NCI-H748 treated with DMSO at 0.1 percent for 48 hours (cell line): ENCODE measurements around the gene NHS.

Experiments used
- DNase-seq: peaks from one replicate; lab custom pipeline; 2025; lab: John Stamatoyannopoulos, UW

Gene NHS

DNA sequence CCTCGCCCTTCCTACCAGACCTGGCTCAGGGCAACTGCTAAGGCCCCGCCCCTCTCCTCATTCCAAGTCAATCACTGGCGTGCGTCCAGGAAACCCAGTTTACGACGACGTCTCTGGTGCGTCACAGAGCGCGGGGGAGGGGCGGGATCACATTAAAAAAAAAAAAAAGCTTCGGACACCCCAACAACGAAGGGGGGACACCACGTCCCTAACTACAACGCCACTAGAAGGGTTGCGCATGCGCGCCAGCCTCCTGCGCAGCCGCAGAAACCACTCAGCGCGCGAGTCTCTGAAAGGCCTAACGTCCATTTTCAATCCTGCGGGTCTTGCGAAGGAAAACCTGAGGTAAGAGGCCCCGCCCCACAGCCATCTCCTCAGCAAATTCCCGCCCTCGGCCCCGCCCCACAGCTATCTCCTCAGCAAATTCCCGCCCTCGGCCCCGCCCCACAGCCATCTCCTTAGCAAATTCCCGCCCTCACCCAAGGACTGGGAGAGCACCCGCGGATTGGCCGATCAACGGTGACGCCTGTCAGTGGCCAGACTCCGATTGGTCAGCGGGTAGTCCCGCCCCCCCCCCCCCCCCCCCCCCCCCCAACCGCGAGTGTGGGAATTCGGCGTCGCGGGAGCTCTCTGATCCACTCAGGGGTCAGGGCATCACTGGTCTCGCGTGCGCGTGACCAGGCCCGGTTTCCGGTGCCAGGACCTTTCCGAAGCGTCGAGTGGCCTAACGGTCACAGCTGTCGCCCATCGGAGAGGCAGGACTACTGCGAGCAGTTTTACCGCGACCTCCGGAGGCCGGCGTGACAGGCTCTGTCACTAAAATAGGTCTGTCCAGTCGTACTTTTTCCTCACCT lies 362.1 kb downstream of the NHS start, which contains the start of gene SCML1:
Gene SCML1 (plus strand): TSS at position 638 of the 854 bp plus-strand sequence. CDS start 6,694 bp downstream, outside the sequence.
- DNase-seq = peak; percentile 94

DNA sequence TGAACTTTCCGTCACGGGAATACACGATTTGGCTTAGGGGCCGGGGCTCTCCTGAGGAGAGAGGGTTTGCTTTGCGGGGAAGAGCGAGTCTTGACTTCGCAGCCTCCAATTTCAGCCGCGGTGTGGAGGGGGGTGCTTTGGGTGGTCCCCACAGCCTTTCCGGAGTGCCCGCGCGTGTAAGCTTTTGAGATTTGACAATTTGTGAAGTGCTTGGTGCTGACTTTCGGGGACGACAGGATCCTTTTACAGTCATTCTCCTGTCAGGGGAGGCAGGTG lies 362.6 kb downstream of the NHS start:
- peak; percentile 21 for DNase-seq

DNA sequence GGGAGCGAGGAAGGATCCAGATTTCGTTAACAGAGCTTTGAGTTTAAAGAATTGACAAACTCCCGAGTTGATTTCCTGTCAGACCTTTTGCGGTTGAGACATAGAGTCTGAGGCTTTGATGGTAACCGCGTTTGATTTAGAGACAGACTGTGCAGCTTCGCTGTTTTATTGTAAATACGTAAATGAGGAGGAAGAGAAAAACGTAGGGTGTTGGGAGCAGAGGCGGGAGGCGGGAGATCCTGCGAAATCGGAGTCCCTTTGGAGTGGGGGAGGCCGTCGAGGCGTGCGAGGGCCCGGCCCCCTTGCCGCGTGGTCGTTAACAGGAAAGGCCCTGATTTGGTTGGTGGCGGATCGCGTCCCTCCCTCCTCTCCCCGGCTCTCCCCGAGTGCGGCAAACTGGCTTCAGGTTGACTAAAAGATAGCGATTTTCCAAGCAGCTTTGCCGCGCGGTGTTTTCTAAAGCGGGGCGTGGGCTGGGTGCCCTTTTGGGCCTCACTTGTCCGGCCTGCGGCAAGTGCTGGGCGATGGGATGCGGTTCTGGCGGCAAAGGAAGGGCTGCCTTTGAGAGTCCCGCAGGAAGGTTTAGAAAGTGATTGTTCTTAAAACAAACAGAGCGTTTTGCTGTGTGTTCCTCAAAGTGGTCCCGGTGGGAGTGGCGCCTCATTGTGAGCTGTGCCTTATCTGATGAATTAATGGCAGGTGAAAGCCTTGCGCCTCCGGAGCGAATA lies 363.1 kb downstream of the NHS start:
- peak; percentile 51 for DNase-seq

DNA sequence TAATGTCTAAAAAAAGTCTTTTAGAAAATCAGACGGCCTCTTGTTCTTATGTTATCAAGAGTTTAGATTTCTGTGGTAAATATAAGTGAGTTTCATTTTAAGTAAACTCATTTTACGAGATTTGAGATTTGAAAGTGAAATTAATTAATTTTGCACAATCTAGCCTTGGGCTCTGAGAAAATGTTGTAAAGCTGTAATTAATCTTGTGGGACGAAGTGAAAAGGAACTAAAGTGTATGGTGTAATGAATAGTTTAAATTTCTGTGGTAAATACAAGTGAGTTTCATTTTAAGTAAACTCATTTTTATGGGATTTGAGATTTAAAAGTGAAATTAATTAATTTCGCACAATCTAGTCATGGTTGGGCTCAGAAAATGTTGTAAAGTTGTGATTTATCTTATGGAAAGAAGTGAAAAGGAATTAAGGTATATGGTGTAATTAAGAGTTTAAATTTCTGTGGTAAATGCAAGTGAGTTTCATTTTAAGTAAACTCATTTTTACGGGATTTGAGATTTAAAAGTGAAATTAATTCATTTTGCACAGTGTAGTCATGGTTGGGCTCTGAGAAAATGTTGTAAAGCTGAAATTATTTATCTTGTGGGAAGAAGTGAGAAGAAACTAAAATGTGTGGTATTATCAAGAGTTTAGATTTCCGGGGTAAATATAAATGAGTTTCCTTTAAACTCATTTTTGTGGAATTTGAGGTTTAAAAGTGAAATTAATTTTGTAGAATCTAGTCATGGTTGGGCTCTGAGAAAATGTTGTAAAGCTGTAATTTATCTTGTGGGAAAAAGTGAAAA lies 363.9 kb downstream of the NHS start:
- DNase-seq = no peak

DNA sequence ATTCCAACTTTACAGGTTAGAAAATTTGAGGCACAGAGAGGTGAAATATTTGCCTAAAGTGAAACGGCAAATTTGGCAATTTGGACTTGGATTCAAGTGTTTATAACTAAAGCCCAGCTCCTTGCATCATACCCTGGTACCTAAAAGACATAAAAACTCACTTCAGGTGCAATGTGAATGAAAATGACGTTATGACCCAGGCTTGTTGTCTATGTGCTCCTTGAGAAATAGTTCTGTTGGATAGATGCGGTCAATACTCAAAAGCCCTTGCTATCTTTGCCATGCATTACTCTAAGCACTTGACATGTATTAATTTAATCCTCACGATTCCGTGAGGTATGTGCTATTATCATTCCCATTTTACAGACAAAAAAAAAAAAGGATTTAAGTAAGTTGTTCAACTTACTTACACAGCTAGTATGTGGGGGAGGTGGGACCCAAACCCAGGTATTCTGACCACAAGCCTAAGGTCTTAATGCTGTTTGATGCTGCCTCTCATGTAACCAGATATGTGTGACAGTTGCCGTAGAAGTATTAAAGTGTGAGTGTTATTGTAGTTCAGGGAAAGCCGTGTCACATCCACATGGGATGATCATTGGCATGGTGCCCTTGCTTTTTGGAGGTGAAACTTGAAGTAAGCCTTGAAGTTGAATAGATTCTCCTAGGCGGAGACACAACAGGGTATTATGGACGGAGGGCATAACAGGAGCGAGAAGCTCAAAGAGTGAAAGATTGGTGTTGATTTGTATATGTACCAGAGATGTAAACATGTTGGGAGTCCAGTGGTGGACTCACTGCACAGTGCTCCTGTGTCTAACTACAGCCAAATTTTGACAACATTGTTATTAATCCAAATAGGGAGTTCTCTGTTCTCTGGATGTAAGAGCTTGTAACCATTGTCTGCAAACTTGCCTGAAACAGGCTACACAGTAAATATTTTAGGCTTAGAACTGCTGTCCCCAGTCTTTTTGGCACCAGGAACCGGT lies 365.4 kb downstream of the NHS start:
- DNase-seq = no peak

DNA sequence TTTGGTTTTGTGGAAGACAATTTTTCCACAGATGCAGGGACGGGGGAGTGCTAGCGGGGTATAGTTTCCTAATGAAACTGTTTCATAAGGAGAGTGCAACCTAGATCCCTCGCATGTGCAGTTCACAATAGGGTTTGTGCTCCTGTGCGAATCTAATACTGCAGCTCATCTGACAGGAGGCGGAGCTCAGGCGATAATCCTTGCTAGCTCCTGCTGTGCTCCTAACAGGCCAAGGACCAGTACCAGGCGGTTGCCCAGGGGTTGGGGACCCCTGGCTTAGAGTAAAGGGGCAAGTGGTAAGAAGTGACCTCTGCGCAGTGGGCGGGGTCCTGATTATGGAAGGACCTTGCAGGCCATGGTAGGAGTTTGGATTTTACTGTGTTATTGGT lies 366.1 kb downstream of the NHS start:
- DNase-seq = no peak

DNA sequence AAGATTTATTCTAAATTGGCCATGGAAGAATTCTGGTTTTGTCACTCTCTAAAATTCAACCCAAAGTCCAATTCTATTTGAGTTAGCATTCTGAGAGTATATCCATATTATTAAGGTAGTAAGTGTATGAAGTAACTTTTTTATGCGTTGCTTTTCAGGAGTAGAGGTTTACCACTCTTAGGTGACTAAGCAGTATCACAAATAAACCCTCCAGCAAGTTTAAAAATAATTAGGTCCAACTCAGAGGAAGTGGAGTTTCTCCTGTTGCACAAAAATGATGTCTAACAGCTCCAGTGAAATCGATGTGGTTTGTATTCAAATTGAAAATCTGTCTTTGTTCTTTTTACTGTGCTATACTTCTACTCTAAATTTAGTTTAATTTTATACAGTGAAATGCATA lies 368.9 kb downstream of the NHS start:
- no peak for DNase-seq

DNA sequence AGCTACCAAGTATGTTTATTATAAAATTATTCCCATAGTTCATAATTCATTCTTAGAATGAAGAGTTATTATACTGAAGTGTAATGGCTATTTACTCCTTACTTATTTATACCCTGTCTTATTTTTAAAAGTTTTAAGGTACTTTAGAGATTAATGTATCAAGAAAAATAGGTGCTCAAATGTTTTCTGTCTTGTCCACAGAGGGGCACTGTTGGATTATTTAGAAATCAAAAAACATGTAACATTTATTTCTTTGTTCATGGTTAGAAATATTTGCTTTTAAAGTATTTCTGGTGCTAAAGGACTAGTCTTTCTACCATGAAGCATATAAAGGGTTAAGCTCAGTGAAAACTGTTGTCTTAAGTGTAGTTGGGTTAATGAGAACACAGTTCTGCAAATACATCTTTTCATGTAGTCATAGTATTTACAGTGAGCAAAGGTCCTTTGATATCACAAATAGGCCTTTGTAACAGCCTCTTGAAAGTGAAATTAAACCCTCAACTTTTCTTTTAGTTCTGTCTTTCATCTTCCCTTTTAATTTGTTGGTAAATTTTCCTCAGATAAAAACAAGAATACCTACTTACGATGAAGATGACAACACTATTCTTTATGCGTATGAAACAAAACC lies 370.0 kb downstream of the NHS start:
- peak; percentile 5 for DNase-seq

DNA sequence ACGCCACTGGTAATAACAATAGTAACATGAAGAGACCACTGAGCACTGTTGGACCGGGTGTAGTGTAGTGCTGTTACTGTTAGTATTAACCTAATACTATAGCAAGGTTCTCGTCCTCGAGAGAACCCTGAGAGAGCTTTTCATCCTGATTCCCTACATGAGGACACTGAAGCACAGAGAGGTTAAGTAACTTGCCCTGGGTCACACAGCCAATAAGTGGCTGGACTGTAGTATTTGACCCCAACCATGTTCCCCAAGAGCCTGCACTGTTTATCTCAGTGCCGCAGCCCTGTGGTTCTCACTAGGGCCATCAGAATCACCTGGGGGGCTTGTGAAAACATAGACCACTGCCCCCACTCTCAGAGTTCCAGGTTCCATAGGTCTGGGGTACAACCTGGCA lies 372.7 kb downstream of the NHS start:
- no peak for DNase-seq

DNA sequence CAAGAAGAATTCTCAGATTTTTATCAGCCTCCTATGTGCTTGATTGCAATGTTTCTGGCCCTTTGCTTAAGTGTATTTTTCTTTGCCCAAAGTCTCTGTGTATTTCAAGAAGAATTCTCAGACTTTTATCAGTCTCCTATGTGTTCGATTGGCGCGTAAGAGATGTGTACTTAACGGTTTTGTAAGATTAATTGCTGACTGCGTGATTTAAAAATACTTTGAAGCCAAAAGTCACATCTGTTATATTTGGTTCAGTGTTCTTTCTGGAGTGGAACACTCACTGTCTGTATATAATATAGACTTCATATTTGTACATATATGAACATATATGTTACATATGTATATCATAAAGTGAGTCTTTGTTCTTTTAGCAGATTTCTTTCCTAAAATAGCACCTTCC lies 373.7 kb downstream of the NHS start:
- no peak for DNase-seq

DNA sequence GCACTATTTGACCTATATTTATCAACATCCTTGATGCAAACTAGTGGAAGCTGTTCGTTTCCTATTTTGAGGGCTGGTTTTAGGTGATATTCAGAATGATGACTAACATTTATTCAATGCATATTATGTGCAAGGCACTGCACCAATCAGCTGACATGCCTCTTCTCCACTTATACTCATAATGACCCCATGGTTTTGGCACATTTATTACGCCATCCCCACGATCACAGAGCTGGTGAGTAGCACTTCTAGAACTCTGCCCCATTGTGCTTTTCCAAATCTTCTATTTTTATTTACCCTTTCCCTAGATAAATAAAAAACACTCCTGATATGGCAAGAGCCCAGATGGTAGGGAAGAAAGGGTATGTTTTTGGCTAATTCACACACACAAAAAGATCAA lies 375.4 kb downstream of the NHS start:
- no peak for DNase-seq

DNA sequence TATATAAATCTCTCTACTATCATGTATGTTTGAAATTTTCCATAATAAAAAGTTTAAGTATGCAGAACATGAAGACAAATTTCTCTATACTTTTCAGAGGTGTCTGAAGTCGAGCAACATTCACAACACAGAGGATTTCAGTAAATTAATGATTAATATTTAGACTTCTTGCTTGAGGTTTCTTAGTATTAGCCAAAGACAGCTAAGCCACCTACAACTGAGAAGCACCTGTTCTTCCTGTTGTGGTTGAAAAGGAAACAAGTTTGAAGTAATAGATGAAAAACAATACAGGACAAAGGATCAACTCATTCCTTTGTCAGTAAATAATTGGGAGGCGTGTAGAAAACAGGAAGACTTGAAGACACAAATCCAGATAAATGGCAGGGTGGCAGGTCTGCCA lies 383.4 kb downstream of the NHS start:
- no peak for DNase-seq

DNA sequence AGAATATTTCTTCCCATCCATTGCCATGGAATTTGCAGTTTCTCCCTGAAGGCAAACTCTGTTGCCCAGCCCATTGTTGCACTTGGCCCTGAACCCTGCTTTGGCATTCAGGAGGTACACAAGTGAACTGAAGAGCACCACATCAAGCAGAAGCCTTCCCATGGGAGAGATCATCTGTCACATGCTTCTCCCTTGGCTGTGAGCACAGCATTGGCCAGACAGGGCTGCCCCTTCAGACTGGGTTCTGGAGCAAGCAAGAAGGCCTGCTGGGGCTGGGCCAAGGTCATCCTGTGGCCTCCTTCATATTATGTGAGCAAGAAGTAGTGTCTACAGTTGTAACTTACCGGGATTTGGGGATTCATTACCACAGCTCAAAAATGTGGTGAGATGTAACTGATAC lies 385.0 kb downstream of the NHS start:
- no peak for DNase-seq

DNA sequence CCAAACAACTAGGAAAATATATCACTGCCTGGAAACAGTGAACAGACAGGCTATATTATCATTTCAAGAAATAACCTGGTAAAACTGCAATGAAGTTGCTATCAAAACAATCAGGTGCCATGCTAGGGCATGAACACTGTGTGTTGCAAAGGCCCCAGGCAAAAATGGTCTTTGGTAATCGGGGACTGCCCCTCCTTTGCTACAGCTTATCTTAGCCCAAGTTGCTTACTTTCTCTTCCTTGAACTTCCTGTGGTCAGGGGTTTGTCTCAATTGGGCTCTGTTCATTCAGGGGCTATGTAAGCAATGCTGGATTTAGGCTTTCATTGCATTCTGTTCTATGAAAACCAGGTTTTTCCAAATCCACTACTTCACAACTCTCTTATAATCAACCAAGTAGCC lies 392.7 kb downstream of the NHS start:
- DNase-seq = no peak

DNA sequence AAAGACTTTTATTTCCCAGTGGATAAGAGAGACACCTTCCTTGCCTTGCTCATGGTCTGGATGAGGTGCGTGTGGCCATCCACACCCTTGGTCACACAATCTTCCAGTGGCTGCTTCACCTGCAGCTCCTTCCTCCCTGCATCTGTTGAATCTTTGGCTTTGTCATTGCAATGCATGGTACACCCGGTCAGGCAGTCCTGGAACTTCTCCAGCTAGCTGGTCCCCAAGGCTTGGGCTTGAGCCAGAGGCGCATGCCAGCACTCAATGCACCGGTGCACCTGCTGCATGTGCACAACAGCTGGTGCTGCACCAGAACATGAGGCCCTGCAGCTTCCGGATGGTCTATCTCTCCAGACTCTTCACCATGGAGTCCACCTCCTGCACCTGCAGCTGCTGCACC lies 394.0 kb downstream of the NHS start:
- DNase-seq = no peak

DNA sequence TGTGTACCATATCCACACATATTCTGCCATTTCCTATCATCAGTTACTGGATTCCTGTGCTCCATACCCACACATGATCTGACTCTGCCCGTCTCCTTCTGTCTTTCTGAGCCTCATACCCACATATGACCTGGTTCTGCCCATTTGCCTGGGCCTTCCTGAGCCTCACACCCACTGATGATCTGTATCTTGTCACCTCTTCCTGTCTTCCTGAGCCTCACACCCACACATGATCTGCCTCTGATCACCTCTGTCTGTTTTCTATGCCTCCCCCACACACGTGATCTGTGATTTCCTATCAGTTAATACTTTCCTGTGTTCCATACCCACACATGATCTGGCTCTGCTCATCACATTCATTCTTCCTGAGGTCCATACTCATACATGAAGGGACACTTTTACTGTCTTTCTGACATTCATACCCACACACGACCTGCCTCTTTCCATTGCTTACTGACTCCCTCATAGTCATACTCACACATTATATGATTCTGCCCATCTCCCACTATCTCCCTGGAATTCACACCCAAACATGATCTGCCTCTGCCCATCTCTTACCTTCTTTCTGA lies 394.8 kb downstream of the NHS start:
- no peak for DNase-seq

DNA sequence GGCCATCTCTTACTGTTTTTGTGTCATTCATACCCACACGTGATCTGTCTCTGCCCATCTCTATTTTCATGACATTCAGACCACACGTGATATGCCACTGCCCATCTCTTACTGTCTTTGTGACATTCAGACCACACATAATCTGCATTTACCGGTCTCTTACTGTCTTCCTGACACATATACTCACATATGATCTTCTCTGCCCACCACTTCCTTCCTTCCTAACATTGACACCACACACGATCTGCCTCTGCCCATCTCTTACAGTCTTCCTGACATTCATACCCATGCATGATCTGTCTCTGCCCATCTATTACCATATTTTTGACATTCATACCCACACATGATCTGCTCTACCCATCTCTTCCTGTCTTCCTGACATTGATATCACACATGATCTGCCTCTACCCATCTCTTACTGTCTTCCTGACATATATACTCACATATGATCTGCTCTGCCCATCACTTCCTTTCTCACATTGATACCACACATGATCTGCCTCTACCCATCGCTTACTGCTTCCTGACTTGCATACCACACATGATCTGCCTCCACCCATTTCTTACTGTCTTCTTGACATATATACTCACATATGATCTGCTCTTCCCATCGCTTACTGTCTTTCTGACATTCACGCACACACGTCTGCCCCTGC lies 398.3 kb downstream of the NHS start:
- DNase-seq = no peak

DNA sequence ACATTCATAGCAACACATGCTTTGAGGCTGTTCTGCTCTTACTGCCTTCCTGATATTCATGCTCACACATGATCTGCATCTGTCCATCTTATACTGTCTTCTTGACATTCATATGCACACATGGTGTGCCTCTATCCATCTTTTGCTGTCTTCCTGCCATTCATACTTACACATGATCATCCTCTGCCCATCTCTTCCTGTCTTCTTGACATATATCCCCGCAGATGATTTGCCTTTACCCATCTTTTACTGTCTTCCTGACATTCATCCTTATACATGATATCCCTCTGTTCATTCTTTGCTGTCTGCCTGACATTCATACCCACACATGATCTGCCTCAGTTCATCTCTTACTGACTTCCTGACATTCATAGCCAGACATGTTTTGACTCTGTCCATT lies 399.1 kb downstream of the NHS start:
- DNase-seq = no peak

DNA sequence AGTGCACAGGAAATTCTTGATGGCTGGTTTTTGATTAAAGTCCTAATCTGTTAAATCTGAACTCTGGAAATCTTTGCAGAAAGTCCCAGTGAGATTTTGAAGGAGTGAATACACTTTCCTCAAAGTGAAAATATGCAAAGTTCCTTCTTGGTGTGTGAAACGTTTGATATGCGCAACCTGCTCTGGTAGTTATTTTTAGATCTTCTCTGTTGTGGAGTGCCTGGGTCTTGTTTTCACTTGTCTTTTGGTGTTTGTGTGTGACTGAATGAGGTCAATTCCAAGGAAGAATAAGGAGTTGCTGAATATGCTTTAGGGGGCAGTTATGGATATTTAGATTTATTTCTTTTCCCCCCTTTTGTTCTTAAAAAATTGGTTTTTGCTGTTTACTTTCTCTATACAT lies 404.0 kb downstream of the NHS start:
- DNase-seq = no peak

DNA sequence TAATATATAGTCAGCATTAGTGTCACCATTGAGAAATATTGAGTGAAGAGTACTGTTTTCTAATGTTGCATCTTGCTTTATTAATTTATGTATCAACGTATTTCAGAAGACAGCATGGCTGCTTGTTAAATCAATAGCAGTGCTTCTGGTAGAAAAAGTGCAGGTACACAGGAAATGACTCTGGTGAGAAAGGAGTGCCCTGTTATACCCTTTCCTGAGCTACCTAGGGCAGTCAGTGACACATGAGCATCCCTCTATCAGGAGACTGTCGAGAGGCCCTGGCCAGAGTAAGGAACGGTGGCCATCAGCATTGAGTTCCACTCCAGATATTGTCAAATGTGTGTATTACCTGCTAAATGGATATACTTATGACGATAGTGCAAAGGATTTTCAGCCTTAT lies 404.4 kb downstream of the NHS start:
- no peak for DNase-seq
